HG03095 (cell line): ENCODE results near the gene PKNOX2.
A peak's percentile ranks its signal among the peaks of the same experiment; 100 is the strongest.

Experiments used
- ATAC-seq: cut with Tn5 transposase; IDR thresholded peaks from one replicate; pipeline ENCODE4 v1.9.1; 2021; ENCODE audit warnings: moderate library complexity; ENCODE audit not compliant: unreplicated experiment

Gene PKNOX2, protein sequence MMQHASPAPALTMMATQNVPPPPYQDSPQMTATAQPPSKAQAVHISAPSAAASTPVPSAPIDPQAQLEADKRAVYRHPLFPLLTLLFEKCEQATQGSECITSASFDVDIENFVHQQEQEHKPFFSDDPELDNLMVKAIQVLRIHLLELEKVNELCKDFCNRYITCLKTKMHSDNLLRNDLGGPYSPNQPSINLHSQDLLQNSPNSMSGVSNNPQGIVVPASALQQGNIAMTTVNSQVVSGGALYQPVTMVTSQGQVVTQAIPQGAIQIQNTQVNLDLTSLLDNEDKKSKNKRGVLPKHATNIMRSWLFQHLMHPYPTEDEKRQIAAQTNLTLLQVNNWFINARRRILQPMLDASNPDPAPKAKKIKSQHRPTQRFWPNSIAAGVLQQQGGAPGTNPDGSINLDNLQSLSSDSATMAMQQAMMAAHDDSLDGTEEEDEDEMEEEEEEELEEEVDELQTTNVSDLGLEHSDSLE

GRCh38 chr11:125164422-125165110 is at the start of gene PKNOX2:
Gene PKNOX2, plus strand, starts transcription at chr11:125164751. Its CDS starts 186,555 bp downstream, at chr11:125351306.
- ATAC-seq, result no peak

DNA sequence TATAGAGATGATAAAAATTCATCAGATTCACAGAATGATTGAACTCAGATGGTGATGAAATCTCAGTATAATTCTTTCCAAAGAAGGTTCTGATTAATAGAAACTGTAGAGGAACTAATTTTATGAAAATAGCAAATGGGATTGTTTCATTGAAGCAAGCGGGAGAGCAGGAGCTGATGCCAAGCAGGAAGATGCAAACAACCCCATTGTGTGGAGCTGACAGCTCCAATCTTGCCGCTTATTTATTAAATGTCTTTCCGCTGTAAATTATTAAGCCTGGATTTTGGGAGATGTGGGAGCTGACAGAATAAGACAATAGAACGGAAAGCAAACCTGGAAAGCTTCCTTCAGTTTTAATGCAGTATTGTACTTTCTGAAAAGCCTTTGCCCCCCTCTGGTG is 47.1 kb upstream of the PKNOX2 start:
- ATAC-seq, result no peak

DNA sequence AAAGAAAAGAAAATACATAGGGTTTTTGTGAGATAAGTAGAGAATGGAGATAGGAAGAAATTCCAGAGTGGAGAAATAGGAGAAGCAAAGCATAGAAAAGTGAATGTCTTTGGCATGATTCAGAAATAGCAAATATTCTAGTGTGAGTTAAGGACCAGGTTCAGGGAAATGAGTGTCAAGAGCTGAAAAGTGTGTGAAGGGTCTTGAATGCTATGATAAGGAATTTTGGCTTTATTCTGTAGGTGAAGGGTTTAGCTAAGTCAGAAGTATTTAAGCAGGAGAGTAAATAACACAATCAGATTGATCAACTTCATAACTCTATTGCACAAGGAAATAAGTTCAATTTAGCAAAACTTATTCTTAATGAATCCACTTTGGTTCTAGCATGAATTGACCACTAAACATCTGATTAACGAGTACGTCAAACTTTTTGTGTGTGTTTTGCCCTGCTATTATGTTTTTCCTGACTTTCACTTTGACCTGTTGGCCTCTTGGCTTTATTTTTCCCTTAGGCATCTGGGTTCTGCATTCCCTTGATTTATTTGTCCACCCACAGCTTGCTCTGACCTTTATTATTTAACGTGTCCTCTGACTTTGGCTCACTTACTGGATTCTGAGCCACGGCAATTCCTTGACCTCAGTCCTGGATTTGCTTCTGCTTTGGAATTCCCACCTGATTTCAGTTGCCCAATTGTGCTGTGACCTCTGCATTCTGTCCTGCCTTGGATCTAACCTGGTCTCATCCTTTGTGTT is 41.2 kb upstream of the PKNOX2 start:
- no peak for ATAC-seq

GRCh38 chr11:125123947-125124617 is 40.5 kb upstream of the PKNOX2 start:
- peak; percentile 78 for ATAC-seq

DNA sequence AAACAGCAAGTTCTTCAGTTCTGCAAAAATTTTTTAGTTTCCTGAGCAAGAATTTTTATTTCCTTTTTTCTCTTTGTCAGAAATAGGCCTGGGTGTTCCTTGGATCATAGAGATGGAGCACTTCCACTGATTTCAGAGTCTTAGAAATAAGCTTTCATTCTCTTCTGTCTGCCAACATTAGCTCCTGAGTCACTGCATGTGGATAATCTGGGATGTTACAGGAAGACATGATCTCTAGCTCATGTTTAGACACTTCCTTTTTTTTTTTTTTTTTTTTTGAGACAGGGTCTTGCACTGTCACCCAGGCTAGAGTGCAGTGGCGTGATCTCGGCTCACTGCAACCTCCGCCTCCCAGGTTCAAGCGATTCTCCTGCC is 39.9 kb upstream of the PKNOX2 start:
- no peak for ATAC-seq

- ATAC-seq, result no peak
Measured at GRCh38 chr11:125128450-125128849, 36.1 kb upstream of the PKNOX2 start.

DNA sequence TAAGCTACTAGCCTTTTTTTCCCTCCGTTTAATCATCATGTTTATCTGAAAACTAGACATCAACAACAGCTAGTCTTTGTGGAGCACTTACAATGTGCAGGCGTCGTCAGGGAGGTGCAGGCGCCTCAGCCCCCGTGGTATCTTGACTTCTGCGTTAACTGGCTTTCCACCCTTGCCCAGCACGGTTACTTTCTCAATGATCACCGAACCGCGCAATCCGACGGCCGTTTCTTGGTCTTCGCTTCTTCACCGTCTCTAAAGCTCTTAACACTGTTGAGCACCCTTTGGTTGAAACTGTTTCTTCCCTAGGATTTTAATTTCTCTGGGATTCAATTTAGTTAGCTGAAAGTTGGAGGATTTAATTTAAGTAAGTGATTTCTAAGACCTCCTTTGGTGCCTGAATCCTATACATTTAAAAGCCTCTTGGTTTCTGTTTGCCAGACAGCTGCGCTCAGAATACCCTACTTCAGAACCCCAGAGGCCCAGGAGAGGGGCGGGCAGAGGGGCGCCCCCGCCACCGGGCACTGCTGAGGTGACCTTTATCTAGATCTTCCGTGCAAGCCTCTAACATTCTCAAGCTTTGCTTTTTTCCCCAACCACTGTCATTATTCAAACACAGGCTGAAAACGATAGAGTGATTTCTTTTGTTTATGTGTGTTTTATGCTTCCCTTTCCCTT is 35.1 kb upstream of the PKNOX2 start:
- ATAC-seq, result no peak

- ATAC-seq, result no peak
Measured at GRCh38 chr11:125132071-125132470, 32.5 kb upstream of the PKNOX2 start.

DNA sequence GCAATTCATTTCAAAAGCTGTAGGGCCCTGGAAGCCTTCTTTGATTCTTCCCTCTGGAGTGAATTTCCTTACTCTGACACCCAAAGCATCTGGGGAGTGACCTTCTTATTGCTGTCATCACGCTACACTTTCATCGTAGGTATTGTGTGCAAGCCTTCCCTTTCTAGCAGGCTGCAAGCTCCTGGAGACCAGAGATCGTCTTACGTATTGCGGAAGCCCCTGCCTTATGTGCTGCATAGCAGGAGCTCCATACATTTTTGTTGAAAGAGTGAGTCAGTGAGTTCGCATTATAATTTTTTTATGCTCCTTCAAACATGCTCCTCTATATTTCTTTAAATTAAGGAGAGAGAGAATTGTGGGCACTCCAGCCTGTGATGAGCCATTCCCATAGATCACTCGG is 32.0 kb upstream of the PKNOX2 start:
- ATAC-seq, result no peak

- ATAC-seq, result no peak
Measured at GRCh38 chr11:125136001-125136400, 28.6 kb upstream of the PKNOX2 start.

- no peak for ATAC-seq
Measured at GRCh38 chr11:125138966-125139365, 25.6 kb upstream of the PKNOX2 start.

GRCh38 chr11:125139778-125140177 is 24.8 kb upstream of the PKNOX2 start:
- no peak for ATAC-seq

GRCh38 chr11:125140233-125140632 is 24.3 kb upstream of the PKNOX2 start:
- no peak for ATAC-seq

- ATAC-seq, result no peak
Measured at GRCh38 chr11:125141178-125141577, 23.4 kb upstream of the PKNOX2 start.

- peak; percentile 66 for ATAC-seq
Measured at GRCh38 chr11:125141686-125142535, 22.6 kb upstream of the PKNOX2 start.

GRCh38 chr11:125146232-125146631 is 18.3 kb upstream of the PKNOX2 start:
- no peak for ATAC-seq

DNA sequence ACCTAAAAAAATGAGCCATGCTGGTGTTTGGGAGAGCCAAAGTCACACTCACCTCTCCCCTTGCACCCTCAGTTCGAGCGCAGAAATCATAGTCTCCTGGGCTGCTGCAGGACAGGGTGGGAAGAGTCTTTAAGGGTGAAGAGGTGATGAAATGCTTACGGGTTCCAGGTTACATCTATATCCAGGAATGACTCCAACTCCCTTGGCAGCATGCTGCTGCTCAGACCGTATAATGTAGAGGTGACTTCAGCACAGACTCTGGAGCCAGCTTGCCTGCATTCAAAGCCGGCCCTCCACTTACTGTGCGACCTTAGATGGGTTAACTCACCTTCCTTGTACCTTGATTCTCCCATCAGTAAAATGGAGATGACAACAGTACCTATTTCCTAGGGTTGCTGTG is 17.3 kb upstream of the PKNOX2 start:
- ATAC-seq, result no peak

DNA sequence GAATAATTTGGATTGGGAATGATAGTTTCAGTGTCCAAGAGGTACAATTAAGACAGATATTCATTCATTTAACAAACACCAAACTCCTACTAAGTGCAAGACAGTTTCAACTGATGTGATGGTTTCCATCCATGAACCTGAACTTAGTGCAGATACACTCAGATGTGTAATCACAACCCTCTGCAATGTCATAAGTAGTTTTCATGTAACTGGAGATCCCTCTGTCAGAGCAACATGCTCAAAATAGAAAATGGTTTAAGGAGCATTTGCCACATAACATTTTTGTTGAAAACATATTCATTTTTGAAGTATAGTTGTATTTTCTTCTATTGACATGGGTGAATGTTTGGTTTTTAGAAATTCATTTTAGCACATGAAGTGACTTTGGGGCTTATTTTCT is 16.5 kb upstream of the PKNOX2 start:
- no peak for ATAC-seq

GRCh38 chr11:125148743-125149142 is 15.8 kb upstream of the PKNOX2 start:
- ATAC-seq, result no peak

GRCh38 chr11:125153837-125154236 is 10.7 kb upstream of the PKNOX2 start:
- no peak for ATAC-seq
